SK-N-SH (cell line): Measurements from ENCODE around the gene HNRNPM. TPM values are rescaled to one million over a fixed set of nuclear protein-coding genes. Genes with fewer than 3 reads are reported as not detected.

Experiments used
- CTCF ChIA-PET: fragments of 300-600, 350-600 bp; formaldehyde crosslinking; extraction: SDS; loops from one replicate; lab custom pipeline; 2021; lab: Yijun Ruan, JAX
- POLR2A ChIA-PET: fragments of 350-600 bp; sonication (Branson Sonifier 250); formaldehyde crosslinking; extraction: SDS; loops from one replicate; lab custom pipeline; 2020; ENCODE audit warnings: antibody characterized with exemption, inconsistent platforms; lab: Yijun Ruan, JAX
- DNase-seq: peaks from one replicate; pipeline ENCODE4 v3.0.0; 2012
- H2AFZ ChIP-seq: fragments of 200-600 bp; sonication (generic); 2 replicates; pipeline ENCODE4 v1.8.1; 2016; ENCODE audit warnings: antibody characterized with exemption, mild to moderate bottlenecking, low read depth
- H3F3A ChIP-seq: fragments of 200-600 bp; sonication (generic); replicated peaks from 2 replicates; pipeline ENCODE3; 2016; ENCODE audit warnings: antibody characterized with exemption, mild to moderate bottlenecking; ENCODE audit not compliant: insufficient read depth
- H3K27ac ChIP-seq, 2 experiments: fragments of 200-500 bp in 1 of 2; fragments of 200-600 bp in 1 of 2; sonication (Bioruptor generic) in 1 of 2; sonication (generic), shearing (Covaris generic) in 1 of 2; 2 replicates each; pipeline versions ENCODE4 v1.5.1 to v1.6.1; 2014 to 2016; ENCODE audit warnings: low read depth in 2 of 2, inconsistent platforms in 1 of 2, low read length in 1 of 2, mild to moderate bottlenecking in 1 of 2, mixed read lengths in 1 of 2
- H3K27me3 ChIP-seq: fragments of 200-600 bp; sonication (generic), shearing (Covaris generic); 2 replicates; pipeline ENCODE4 v1.6.1; 2016; ENCODE audit warnings: mixed run types; ENCODE audit not compliant: insufficient read depth
- H3K36me3 ChIP-seq, 2 experiments: fragments of 200-500 bp in 1 of 2; fragments of 200-600 bp in 1 of 2; sonication (Bioruptor generic) in 1 of 2; sonication (generic) in 1 of 2; replicated peaks in 1 of 2; 2 replicates each; pipeline versions ENCODE3 to v1.5.1; 2014 to 2016; ENCODE audit warnings: low read length in 1 of 2, mild to moderate bottlenecking in 1 of 2; ENCODE audit not compliant: insufficient read depth in 2 of 2, control insufficient read depth in 1 of 2
- H3K4me1 ChIP-seq, 2 experiments: fragments of 200-500 bp in 1 of 2; fragments of 200-600 bp in 1 of 2; sonication (Bioruptor generic) in 1 of 2; sonication (generic), shearing (Covaris generic) in 1 of 2; 2 replicates each; pipeline versions ENCODE4 v1.5.1 to v1.6.1; 2014 to 2016; ENCODE audit warnings: low read depth in 1 of 2, low read length in 1 of 2, mixed run types in 1 of 2; ENCODE audit not compliant: insufficient read depth in 2 of 2, control insufficient read depth in 1 of 2
- H3K4me2 ChIP-seq: fragments of 200-600 bp; sonication (generic), shearing (Covaris generic); 2 replicates; pipeline ENCODE4 v1.6.1; 2017; ENCODE audit warnings: mixed run types
- H3K4me3 ChIP-seq, 2 experiments: fragments of 200-500 bp in 1 of 2; fragments of 200-600 bp in 1 of 2; sonication (Bioruptor generic) in 1 of 2; sonication (generic), shearing (Covaris generic) in 1 of 2; 2 replicates each; pipeline versions ENCODE4 v1.5.1 to v1.8.1; 2014 to 2016; ENCODE audit warnings: low read depth in 2 of 2, inconsistent platforms in 1 of 2, low read length in 1 of 2, mild to moderate bottlenecking in 1 of 2, mixed read lengths in 1 of 2, moderate library complexity in 1 of 2
- H3K79me2 ChIP-seq: fragments of 200-600 bp; sonication (generic); 2 replicates; pipeline ENCODE4 v1.8.1; 2017; ENCODE audit warnings: mild to moderate bottlenecking; ENCODE audit not compliant: insufficient read depth
- H3K9ac ChIP-seq: fragments of 200-600 bp; sonication (generic); 2 replicates; pipeline ENCODE4 v1.6.1; 2017; ENCODE audit warnings: mixed run types
- H3K9me2 ChIP-seq: fragments of 200-600 bp; sonication (generic); 2 replicates; pipeline ENCODE4 v1.6.1; 2017; ENCODE audit warnings: mixed run types
- H3K9me3 ChIP-seq: fragments of 200-600 bp; sonication (generic); 2 replicates; pipeline ENCODE4 v1.6.1; 2017; ENCODE audit warnings: mixed run types, mild to moderate bottlenecking, moderate library complexity
- H4K20me1 ChIP-seq: fragments of 200-600 bp; sonication (generic); 2 replicates; pipeline ENCODE4 v1.6.1; 2017; ENCODE audit warnings: mild to moderate bottlenecking, mixed run types; ENCODE audit not compliant: insufficient read depth
- ELF1 ChIP-seq: IDR thresholded peaks from 2 replicates; pipeline ENCODE4 v1.4.0; 2012
- EP300 ChIP-seq, 2 experiments: IDR thresholded peaks; 2 replicates each; pipeline versions ENCODE4 v1.4.0 to v1.6.1; 2012; ENCODE audit warnings: borderline replicate concordance in 1 of 2, low read depth in 1 of 2, low read length in 1 of 2
- EZH2phosphoT487 ChIP-seq: fragments of 200-600 bp; sonication (generic); IDR thresholded peaks from 2 replicates; pipeline ENCODE4 v1.6.1; 2017; ENCODE audit warnings: low read depth, mixed run types, mild to moderate bottlenecking, antibody characterized with exemption, moderate library complexity, borderline replicate concordance
- FOSL2 ChIP-seq: IDR thresholded peaks from 2 replicates; pipeline ENCODE4 v1.4.0; 2012; ENCODE audit warnings: low read depth, mild to moderate bottlenecking, moderate library complexity, borderline replicate concordance
- FOXJ3 ChIP-seq: sonication (generic); formaldehyde crosslinking; IDR thresholded peaks from 2 replicates; pipeline ENCODE4 v1.5.1; 2020; ENCODE audit warnings: mild to moderate bottlenecking, missing genetic modification reagents
- FOXM1 ChIP-seq: IDR thresholded peaks from 2 replicates; pipeline ENCODE4 v1.4.0; 2012; ENCODE audit warnings: low read depth, mild to moderate bottlenecking
- GABPA ChIP-seq: IDR thresholded peaks from 2 replicates; pipeline ENCODE4 v1.4.0; 2012; ENCODE audit warnings: low read depth, mild to moderate bottlenecking
- IRF3 ChIP-seq: fragments of 150-350 bp; IDR thresholded peaks from 2 replicates; pipeline ENCODE4 v1.6.1; 2016; ENCODE audit warnings: mild to moderate bottlenecking, low read depth, low read length
- JUND ChIP-seq: IDR thresholded peaks from 2 replicates; pipeline ENCODE4 v1.4.0; 2012
- NRF1 ChIP-seq: IDR thresholded peaks from 2 replicates; pipeline ENCODE4 v1.6.1; 2012; ENCODE audit warnings: low read depth, mild to moderate bottlenecking, low read length
- POLR2AphosphoS5 ChIP-seq: IDR thresholded peaks from 2 replicates; pipeline ENCODE4 v1.6.1; 2012; ENCODE audit warnings: low read depth, low read length
- RCOR1 ChIP-seq: fragments of 150-350 bp; IDR thresholded peaks from 2 replicates; pipeline ENCODE4 v1.6.1; 2017; ENCODE audit warnings: antibody characterized with exemption, low read length
- RXRA ChIP-seq: IDR thresholded peaks from 2 replicates; pipeline ENCODE4 v1.4.0; 2012; ENCODE audit warnings: low read depth, mild to moderate bottlenecking, borderline replicate concordance
- TAF1 ChIP-seq: IDR thresholded peaks from 2 replicates; pipeline ENCODE4 v1.6.1; 2012; ENCODE audit warnings: low read depth, mild to moderate bottlenecking, low read length, moderate library complexity, borderline replicate concordance
- TCF12 ChIP-seq: IDR thresholded peaks from 2 replicates; pipeline ENCODE4 v1.4.0; 2012
- YY1 ChIP-seq: IDR thresholded peaks from 2 replicates; pipeline ENCODE4 v1.4.0; 2012; ENCODE audit warnings: low read depth, mild to moderate bottlenecking
- WGBS: methylation state at CpG from one replicate; pipeline ENCODE4 v1.1.6; 2017; ENCODE audit warnings: low lambda C conversion rate; 5-methylcytosine and 5-hydroxymethylcytosine counted together
- polyA plus RNA-seq, 3 experiments: library from polyadenylated mRNA; depleted of rRNA; stranded (reverse); fragments of >200 nt; gene quantifications; 2 replicates each; pipeline ENCODE4 v1.2.3, GENCODE V29; 2012
- TF ChIP-seq, protein P1 (sequence below): fragments of 200-600 bp; sonication (generic); IDR thresholded peaks from 2 replicates; pipeline ENCODE4 v1.6.1; 2017; ENCODE audit warnings: antibody characterized with exemption, mild to moderate bottlenecking, moderate library complexity
- TF ChIP-seq, protein P2 (sequence below): IDR thresholded peaks from 2 replicates; pipeline ENCODE4 v1.4.0; 2012; ENCODE audit warnings: low read depth
- TF ChIP-seq, protein P3 (sequence below): fragments of 150-350 bp; IDR thresholded peaks from 2 replicates; pipeline ENCODE4 v1.6.1; 2017; ENCODE audit warnings: antibody characterized with exemption, low read length, low read depth, borderline replicate concordance

Gene HNRNPM
- polyA plus RNA-seq, 1 of the 3 experiments (the other 2 are of a cell fraction): 205 TPM

DNA sequence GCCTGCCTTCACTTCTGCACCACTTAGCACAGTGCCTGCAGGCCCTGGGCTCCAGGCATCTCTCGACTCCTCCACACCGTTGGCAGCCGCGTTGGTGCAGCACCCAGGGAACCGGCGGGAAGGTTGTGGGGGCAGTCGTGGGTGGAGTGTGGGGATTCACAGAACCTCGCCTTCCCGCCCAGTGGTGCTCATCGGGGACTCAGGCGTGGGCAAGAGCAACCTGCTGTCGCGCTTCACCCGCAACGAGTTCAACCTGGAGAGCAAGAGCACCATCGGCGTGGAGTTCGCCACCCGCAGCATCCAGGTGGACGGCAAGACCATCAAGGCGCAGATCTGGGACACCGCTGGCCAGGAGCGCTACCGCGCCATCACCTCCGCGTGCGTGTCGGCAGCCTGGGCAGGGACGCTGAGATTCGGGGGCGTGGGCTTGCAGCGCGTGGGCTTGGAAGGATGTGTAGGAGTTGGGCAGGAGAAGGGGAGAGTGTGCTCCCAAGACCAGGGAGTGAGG lies 45.0 kb upstream of the HNRNPM start:
- Histone ChIP-seq H3K4me1 (peaks cover 0 to 4% of the 10 kb centered on the region in 2 experiments; a peak in 2 of 4 replicates), H3K36me3 (peaks cover 0 to 17% of the 10 kb centered on the region in 2 experiments), H3K9me3 (no peaks in the 10 kb centered on the region), H3K27ac (no peak overlapping the region), H3K79me2 (peaks cover 49% of the 10 kb centered on the region), H2AFZ (no peak overlapping the region), H3K9ac (no peak overlapping the region), H3K27me3 (no peaks in the 10 kb centered on the region), H3F3A (no peaks in the 10 kb centered on the region), H4K20me1 (peaks cover 40% of the 10 kb centered on the region), H3K4me2 (no peak overlapping the region), H3K9me2 (no peaks in the 10 kb centered on the region), H3K4me3 (no peak overlapping the region)
- ChIA-PET POLR2A (no interaction called here), CTCF (no interaction called here)
- 97% methylated on average over 22 of the region's 34 CpGs for WGBS
- TF ChIP-seq RXRA: no peak
- TF ChIP-seq YY1: no peak
- no peak for TF ChIP-seq FOXM1
- TF ChIP-seq FOXJ3 (CRISPR knock-in tag): no peak
- TF ChIP-seq FOSL2: no peak
- TF ChIP-seq GABPA: no peak
- no peak for TF ChIP-seq EP300 (IDR thresholded peaks at IDR 0.05; ENCODE audit: borderline replicate concordance in 1 of 2, low read depth in 1 of 2, low read length in 1 of 2)
- no peak for TF ChIP-seq JUND
- TF ChIP-seq EZH2phosphoT487: no peak
- TF ChIP-seq, protein P1, sequence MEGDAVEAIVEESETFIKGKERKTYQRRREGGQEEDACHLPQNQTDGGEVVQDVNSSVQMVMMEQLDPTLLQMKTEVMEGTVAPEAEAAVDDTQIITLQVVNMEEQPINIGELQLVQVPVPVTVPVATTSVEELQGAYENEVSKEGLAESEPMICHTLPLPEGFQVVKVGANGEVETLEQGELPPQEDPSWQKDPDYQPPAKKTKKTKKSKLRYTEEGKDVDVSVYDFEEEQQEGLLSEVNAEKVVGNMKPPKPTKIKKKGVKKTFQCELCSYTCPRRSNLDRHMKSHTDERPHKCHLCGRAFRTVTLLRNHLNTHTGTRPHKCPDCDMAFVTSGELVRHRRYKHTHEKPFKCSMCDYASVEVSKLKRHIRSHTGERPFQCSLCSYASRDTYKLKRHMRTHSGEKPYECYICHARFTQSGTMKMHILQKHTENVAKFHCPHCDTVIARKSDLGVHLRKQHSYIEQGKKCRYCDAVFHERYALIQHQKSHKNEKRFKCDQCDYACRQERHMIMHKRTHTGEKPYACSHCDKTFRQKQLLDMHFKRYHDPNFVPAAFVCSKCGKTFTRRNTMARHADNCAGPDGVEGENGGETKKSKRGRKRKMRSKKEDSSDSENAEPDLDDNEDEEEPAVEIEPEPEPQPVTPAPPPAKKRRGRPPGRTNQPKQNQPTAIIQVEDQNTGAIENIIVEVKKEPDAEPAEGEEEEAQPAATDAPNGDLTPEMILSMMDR: no peak
- TF ChIP-seq, protein P2, sequence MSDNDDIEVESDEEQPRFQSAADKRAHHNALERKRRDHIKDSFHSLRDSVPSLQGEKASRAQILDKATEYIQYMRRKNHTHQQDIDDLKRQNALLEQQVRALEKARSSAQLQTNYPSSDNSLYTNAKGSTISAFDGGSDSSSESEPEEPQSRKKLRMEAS: no peak
- TF ChIP-seq, protein P3, sequence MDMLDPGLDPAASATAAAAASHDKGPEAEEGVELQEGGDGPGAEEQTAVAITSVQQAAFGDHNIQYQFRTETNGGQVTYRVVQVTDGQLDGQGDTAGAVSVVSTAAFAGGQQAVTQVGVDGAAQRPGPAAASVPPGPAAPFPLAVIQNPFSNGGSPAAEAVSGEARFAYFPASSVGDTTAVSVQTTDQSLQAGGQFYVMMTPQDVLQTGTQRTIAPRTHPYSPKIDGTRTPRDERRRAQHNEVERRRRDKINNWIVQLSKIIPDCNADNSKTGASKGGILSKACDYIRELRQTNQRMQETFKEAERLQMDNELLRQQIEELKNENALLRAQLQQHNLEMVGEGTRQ: no peak
- TF ChIP-seq TAF1: no peak
- no peak for TF ChIP-seq IRF3
- TF ChIP-seq NRF1: no peak
- TF ChIP-seq RCOR1: no peak
- TF ChIP-seq TCF12: no peak
- TF ChIP-seq ELF1: no peak
- no peak for TF ChIP-seq POLR2AphosphoS5
- no peak for DNase-seq
